SK-N-SH treated with all-trans-retinoic acid at 6 μM for 48 hours (cell line): ENCODE data around the gene CROCC2.

Experiments used
- ARNTL ChIP-seq: fragments of 450-650 bp; formaldehyde crosslinking; IDR thresholded peaks from 2 replicates; pipeline ENCODE4 v1.5.0; 2020; ENCODE audit warnings: low read depth, mild to moderate bottlenecking, moderate library complexity, borderline replicate concordance
- RARB ChIP-seq: fragments of 250-450 bp; sonication (Bioruptor Pico); IDR thresholded peaks from 2 replicates; pipeline ENCODE4 v1.8.0; 2021; ENCODE audit warnings: mild to moderate bottlenecking, moderate library complexity
- ZFP30 ChIP-seq: fragments of 450-650 bp; formaldehyde crosslinking; IDR thresholded peaks from 2 replicates; pipeline ENCODE4 v1.5.0; 2022; ENCODE audit warnings: mild to moderate bottlenecking, moderate library complexity
- TF ChIP-seq, protein P1 (sequence below): fragments of 250-450 bp; sonication (Bioruptor Pico); IDR thresholded peaks from 2 replicates; pipeline ENCODE4 v1.8.0; 2020; ENCODE audit warnings: mild to moderate bottlenecking, moderate library complexity, borderline replicate concordance

DNA sequence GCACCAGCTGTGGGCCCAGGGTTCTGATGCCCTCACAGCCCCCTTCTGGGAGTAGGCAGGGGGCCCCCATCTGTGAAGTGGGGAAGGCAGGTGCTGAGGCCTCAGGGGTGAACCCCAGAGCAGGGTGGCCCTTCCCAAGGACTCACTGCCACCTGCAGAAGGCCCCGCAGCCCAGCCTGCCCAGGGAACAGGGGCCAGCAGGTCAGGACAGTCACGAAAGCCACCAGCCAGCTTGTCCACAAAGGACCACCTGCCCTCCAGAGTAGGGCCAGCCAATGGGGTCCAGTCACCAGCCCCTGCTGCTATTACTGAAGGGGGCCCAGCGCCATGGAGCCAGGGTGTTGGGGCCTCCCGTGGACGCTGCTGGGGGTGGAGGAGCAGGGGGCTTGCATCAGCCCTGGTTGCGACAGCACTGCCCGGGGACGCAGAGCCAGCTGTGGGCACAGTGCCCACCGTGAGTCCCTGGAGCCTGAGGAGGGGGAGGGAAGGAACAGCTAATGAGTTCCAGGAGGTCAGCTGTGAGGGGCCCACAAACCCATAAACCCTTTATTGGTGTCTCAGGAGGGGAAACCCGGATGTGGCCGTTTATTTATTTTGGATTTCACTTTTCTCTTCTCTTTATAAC is 80.8 kb downstream of the CROCC2 start:
- TF ChIP-seq, protein P1, sequence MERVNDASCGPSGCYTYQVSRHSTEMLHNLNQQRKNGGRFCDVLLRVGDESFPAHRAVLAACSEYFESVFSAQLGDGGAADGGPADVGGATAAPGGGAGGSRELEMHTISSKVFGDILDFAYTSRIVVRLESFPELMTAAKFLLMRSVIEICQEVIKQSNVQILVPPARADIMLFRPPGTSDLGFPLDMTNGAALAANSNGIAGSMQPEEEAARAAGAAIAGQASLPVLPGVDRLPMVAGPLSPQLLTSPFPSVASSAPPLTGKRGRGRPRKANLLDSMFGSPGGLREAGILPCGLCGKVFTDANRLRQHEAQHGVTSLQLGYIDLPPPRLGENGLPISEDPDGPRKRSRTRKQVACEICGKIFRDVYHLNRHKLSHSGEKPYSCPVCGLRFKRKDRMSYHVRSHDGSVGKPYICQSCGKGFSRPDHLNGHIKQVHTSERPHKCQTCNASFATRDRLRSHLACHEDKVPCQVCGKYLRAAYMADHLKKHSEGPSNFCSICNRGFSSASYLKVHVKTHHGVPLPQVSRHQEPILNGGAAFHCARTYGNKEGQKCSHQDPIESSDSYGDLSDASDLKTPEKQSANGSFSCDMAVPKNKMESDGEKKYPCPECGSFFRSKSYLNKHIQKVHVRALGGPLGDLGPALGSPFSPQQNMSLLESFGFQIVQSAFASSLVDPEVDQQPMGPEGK (CRISPR knock-in tag), result no peak
- TF ChIP-seq ARNTL, result no peak
- TF ChIP-seq RARB (CRISPR knock-in tag), result no peak
- no peak for TF ChIP-seq ZFP30 (CRISPR knock-in tag)
